GM18858 (cell line): ENCODE data around the gene SLMAP.

Experiments used
- ATAC-seq: cut with Tn5 transposase; IDR thresholded peaks from one replicate; pipeline ENCODE4 v1.9.1; 2021; ENCODE audit not compliant: unreplicated experiment

SLMAP gene

GRCh38 chr3:57958642-57959422 lies 202.7 kb downstream of the SLMAP start:
- ATAC-seq: no peak

GRCh38 chr3:57959423-57960173 lies 203.5 kb downstream of the SLMAP start:
- ATAC-seq: no peak

DNA sequence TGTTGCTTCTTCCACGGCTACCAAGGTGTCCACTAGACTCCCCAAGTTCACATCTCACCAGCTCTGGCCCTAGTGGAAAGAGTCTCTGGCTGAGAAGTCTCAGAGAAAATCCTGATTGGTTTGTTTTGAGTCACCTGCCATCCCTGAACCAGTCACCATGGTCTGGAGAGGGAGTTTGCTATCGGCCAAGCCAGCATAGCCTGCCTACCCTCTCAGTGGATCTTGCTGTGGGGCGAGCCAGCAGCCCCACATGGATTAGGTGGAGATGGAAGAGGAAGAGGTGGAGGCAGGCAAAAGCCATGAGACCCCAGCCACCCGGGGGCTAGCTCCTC lies 204.0 kb downstream of the SLMAP start:
- no peak for ATAC-seq

- ATAC-seq: no peak
Observed at GRCh38 chr3:57961177-57961827, 205.2 kb downstream of the SLMAP start.

DNA sequence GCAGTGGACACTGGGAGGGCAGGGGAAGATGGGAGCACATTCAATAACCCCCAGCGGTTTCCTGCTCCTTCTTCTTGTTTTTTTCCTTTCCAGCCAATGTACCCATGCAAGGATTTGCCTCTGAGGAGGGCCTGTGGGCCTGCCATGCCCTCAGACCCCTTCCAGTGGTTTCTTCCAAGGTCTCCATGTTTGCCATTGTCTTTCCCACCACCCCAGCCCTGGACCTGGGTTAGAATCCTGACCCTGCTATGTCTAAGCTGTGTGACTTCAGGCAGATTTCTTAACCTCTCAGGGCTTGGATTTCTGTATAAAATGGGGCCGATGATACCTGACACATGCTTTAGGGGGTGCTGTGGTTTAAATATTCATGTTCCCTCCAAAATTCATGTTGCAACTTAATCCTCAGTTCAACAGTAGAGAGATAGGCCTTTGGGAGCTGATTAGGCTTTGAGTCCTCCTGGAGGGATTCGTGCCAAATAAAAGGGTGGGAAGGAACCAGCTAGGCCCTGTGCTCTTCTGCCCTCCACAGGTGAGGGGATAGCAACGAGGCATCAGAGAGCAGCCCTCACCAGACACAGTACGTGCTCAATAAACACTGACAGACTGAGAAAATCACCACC lies 205.8 kb downstream of the SLMAP start:
- no peak for ATAC-seq

DNA sequence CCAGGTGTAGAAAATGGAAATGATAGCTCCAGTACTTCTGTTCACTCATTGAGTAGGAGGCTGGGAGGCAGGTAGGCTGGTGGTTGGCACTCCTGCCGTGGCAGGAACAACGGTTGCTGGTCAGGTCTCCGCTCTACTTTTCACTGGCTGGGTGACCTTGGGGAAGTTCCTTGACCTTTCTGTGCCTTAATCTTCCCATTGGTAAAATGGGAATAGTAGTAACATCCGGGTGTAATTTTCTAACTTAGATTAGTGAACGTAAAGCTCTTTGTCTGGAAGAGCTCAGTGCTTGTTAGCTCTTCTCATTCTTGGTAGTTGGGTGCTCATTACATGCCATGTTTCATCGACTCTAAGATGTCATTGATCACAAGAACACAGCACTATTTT lies 206.3 kb downstream of the SLMAP start:
- no peak for ATAC-seq

DNA sequence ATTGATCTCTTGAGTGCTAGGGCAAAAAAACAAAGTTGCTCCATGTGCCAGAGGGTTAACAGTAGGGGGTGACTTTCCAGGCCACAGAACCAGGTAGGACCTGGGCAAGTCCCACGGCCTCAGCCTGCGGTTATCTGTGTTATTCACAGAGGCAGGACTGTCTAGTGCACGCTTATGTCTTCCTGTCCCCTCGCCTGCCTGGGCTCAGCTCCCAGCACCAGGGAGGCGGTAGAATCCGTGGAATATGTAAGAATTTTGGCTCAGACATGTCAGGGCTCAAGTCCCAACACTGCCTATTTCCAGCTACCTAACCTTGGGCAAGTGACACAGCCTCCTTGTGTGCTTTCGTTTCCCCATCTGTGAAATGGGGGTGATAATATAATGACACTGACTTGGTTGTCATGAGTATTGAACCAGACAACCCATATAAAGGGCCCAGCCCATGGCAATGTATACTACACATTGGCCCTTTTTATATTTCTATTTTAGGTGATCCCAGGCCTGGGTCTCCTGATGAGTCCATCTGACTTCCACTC lies 207.8 kb downstream of the SLMAP start:
- ATAC-seq: no peak

GRCh38 chr3:57966829-57967228 lies 210.7 kb downstream of the SLMAP start:
- no peak for ATAC-seq

- no peak for ATAC-seq
Observed at GRCh38 chr3:57967590-57967989, 211.5 kb downstream of the SLMAP start.

DNA sequence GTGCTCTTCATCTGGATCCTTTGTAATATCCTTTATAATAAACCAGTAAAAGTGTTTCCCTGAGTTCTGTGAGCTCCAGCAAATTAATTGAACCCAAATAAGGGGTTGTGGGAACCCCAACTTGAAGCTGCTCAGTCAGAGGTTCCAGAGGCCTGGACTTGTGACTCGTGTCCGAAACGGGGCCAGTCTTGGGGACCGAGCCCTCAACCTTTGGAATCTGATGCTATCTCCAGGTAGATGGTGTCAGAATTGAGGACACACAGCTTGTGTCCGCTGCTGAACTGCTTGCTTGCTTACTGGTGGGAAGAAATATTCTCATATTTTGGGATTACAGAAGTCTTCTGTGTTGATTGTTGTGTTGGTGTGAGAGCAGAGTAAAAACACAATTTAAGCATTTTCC lies 212.4 kb downstream of the SLMAP start:
- no peak for ATAC-seq

DNA sequence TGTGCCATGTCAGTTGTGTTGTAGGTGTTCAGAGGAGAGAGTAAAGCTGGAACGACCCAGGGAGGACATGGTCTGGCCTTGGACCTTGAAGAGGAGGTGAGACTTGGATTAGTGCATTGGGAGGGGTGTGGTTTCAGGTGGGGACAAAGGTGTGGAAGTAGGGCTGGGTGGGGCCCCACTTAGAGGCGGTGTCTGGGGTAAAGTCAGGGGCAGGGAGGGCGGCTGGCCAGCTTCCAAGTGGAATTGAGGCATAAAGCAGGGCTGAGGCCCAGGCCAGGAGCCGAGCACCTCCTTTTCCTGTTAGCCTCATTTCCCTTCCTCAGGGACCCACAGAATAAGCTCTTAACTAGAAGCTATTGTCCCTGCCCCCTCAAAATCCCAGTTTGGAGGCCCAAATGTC lies 215.9 kb downstream of the SLMAP start:
- ATAC-seq: no peak

DNA sequence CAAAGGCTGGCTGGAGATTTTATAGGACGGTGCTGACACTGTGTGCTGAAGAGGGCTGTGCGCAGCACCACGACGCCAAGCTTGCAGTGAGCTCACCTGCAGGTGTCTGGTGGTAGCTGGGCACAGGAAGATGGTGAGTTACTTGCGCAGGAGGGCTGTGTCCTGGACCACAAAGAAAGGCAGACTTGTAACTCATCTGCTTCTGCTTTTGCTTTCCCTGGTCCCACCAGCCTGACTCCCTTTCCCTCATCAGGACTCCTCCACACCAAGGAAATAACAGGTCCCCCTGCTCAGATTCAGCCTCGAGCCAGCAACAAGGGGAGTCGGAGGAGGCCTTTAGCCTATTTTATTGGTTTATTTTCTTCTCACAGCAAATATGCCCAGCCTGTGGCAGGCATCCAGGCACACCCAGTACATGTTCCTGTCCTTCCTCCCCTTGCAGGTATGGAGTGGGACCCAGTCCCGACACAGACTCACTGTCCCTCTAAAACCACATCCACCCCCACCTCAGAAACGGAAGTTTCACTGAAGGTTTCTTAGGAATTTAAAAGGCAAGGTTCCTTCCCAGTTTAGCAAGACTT lies 216.5 kb downstream of the SLMAP start:
- ATAC-seq: no peak

- ATAC-seq: no peak
Observed at GRCh38 chr3:57973715-57974477, 217.8 kb downstream of the SLMAP start.

- no peak for ATAC-seq
Observed at GRCh38 chr3:57974796-57975388, 218.8 kb downstream of the SLMAP start.

DNA sequence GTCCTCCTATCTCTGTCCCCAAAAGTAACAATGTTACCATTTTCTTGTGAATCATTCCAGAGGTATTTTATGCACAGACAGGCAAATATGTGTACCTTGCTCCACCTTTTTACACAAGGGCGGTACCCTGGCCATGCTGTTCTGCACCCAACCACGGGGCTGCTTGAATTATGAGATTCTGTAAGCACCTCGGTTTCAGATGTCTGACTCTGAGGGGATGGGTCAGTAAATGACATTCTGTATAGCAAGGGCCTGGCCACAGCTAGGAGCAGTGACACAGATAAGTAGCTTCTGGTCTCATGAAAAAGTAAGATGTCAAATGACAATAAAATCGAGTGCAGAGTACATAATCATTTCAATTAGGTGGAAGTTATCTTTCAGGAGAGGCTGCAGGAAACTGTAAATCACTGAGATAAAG lies 221.7 kb downstream of the SLMAP start:
- no peak for ATAC-seq

- no peak for ATAC-seq
Observed at GRCh38 chr3:57978316-57978715, 222.2 kb downstream of the SLMAP start.
